Vagina (tissue), 2 donors: ENCODE results near the gene CEMIP2. TPM values are rescaled to one million over a fixed set of nuclear protein-coding genes. Genes with fewer than 3 reads are reported as not detected.

Experiments used
- DNase-seq, 2 donors: peaks; one replicate each; pipeline ENCODE4 v3.0.0-alpha.2; 2017; ENCODE audit errors: extremely low spot score in 2 of 2
- H3K27ac ChIP-seq: fragments of 200-600 bp; sonication (generic); one replicate; pipeline ENCODE4 v1.5.1; 2019
- H3K27me3 ChIP-seq: fragments of 200-600 bp; sonication (generic); one replicate; pipeline ENCODE4 v1.5.1; 2019
- H3K36me3 ChIP-seq, 2 donors: fragments of 200-600 bp; sonication (generic); one replicate each; pipeline ENCODE4 v1.5.1; 2017 to 2019
- H3K4me1 ChIP-seq: fragments of 200-600 bp; sonication (generic); one replicate; pipeline ENCODE4 v1.5.1; 2019
- H3K4me3 ChIP-seq, 2 donors: fragments of 200-600 bp; sonication (generic); 1 replicate in 1 of 2; 2 replicates in 1 of 2; pipeline ENCODE4 v1.5.1; 2016 to 2019
- H3K9me3 ChIP-seq: fragments of 200-600 bp; sonication (generic); one replicate; pipeline ENCODE4 v1.5.1; 2019
- POLR2A ChIP-seq, 2 donors: fragments of 450-650 bp; IDR thresholded peaks; one replicate each; pipeline ENCODE4 v1.6.1; 2017; ENCODE audit warnings: antibody characterized with exemption in 2 of 2, mild to moderate bottlenecking in 2 of 2, moderate library complexity in 2 of 2
- POLR2AphosphoS5 ChIP-seq, 2 donors: sonication (generic); formaldehyde crosslinking; IDR thresholded peaks; one replicate each; pipeline ENCODE4 v1.9.0; 2017; ENCODE audit warnings: antibody characterized with exemption in 2 of 2, mild to moderate bottlenecking in 2 of 2, low read depth in 1 of 2; ENCODE audit not compliant: insufficient read depth in 1 of 2
- intact Hi-C: fragments of 100-400 bp; cut with DNase I; formaldehyde crosslinking; loops from one replicate; pipeline ENCODE4 v1.15.1; 2023
- total RNA-seq: library from RNA; depleted of rRNA; stranded (reverse); fragments of >200 nt; gene quantifications from one replicate; pipeline ENCODE4 v1.2.3, GENCODE V29; 2016
- TF ChIP-seq, protein P1 (sequence below), 3 experiments: fragments of 450-650 bp in 2 of 3; fragments of 200-600 bp in 1 of 3; sonication (generic) in 1 of 3; IDR thresholded peaks; one replicate each; pipeline ENCODE4 v1.5.1; 2017 to 2019; ENCODE audit warnings: antibody characterized with exemption in 3 of 3, mild to moderate bottlenecking in 2 of 3, moderate library complexity in 2 of 3

Gene CEMIP2
- total RNA-seq, 1 donor from 2014 or later, result 46.7 TPM

DNA sequence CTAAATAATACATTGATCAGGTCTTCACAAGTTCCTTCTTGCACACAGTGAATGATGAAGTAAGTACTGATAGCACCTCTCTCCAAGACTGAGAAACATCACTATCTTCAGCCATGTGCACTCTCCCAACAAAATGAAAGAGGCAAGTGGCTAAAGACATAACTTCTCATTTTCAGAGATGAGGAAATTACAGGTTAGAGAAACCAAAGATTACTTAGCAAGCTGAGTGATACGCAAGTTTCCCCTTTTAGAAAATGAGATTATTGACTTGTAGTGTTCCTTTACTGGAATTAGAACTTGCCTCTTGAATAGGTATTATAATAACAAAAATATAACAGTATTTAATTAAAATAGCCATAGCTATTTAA, 21.6 kb downstream of the CEMIP2 start:
- Histone ChIP-seq H3K4me1 (peaks cover 14% of the 10 kb centered on the region), H3K27ac (no peak overlapping the region), H3K36me3 (peaks cover 0 to 6% of the 10 kb centered on the region in 2 donors), H3K9me3 (no peaks in the 10 kb centered on the region), H3K4me3 (no peak overlapping the region), H3K27me3 (no peaks in the 10 kb centered on the region)
- intact Hi-C loops, result loop anchor here (2.0 kb wide), 1 partner anchor 16 kb away; no protein-coding TSS in a partner anchor
- DNase-seq, result no peak
- TF ChIP-seq, protein P1, sequence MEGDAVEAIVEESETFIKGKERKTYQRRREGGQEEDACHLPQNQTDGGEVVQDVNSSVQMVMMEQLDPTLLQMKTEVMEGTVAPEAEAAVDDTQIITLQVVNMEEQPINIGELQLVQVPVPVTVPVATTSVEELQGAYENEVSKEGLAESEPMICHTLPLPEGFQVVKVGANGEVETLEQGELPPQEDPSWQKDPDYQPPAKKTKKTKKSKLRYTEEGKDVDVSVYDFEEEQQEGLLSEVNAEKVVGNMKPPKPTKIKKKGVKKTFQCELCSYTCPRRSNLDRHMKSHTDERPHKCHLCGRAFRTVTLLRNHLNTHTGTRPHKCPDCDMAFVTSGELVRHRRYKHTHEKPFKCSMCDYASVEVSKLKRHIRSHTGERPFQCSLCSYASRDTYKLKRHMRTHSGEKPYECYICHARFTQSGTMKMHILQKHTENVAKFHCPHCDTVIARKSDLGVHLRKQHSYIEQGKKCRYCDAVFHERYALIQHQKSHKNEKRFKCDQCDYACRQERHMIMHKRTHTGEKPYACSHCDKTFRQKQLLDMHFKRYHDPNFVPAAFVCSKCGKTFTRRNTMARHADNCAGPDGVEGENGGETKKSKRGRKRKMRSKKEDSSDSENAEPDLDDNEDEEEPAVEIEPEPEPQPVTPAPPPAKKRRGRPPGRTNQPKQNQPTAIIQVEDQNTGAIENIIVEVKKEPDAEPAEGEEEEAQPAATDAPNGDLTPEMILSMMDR (IDR thresholded peaks at IDR 0.05), result no peak
- no peak for TF ChIP-seq POLR2AphosphoS5 (IDR thresholded peaks at IDR 0.05; ENCODE audit: insufficient read depth in 1 of 2, low read depth in 1 of 2)
- no peak for TF ChIP-seq POLR2A (IDR thresholded peaks at IDR 0.05)

DNA sequence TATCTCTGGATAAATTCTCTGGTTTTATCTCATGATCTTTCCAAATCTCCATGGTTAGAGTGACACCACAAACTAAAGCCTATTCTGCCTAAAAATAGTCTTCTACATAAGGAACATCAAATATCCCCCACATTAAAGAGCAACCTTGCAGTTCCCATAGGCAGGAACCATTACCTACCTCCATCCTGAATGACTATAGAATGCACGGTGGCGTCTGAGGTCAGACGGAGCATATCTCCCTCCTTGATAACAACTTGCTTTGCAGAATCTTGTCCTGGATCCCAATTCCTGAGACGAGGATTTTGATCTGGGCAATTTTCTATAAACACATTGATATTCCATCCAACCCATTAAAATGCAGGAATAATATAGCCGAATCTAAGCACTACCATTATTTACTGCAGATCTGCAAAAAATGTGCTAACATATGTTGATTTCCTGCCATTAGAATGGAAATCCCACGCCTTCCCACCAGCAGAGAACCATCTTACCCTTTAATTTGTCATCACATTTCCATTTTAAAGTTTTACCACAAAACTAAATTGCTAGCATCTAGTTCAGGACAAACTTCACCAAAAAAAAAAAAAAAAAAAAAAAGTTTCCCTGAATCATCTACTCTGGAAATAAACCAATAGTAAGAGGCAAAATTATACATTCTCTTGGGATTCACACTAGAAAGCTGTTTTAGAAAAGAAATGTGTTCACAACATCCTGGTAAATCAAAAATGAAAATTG, 22.1 kb downstream of the CEMIP2 start:
- Histone ChIP-seq H3K27ac (no peak overlapping the region), H3K4me1 (peaks cover 16% of the 10 kb centered on the region), H3K27me3 (no peaks in the 10 kb centered on the region), H3K4me3 (no peak overlapping the region), H3K36me3 (peaks cover 0 to 6% of the 10 kb centered on the region in 2 donors), H3K9me3 (no peaks in the 10 kb centered on the region)
- no peak for TF ChIP-seq POLR2AphosphoS5 (IDR thresholded peaks at IDR 0.05; ENCODE audit: insufficient read depth in 1 of 2, low read depth in 1 of 2)
- intact Hi-C loops, result loop anchor here (2.0 kb wide), 1 partner anchor 17 kb away; no protein-coding TSS in a partner anchor
- no peak for DNase-seq

DNA sequence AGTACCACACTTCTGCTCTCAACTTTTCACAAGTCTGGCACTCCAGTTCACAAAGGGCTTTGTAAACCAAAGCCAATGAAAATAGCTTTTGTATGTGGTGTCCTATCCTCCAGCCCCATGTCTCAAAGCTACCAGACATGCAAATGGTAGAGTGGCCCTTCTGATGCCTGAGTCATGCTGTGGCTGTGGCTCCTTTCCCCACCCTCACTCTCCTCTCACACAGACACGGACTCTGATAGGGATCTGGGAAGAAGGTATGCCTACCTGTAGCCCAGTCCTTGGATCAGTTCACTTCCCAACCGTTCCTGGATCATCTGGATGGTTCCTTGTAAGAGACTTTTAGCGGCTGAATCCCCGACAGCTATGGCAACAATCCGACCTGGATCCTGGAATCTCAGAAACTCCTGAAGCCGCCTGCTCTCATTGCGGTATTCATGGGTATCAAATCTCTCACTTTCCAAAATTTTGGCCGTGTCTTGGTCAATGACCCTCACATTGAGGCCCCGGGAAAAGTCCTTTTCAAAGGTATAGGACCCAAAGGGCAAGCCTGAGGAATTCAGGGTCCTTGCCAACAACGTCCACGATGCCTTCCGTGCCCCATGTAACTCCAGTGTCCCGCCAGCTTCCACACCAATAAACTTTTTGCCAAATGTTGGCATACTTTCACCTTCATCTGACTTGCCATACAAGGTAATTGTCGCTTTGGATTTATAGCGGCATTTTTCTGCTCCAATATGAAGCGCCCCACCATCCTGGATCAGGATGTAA, 23.4 kb downstream of the CEMIP2 start:
- Histone ChIP-seq H3K27ac (no peak overlapping the region), H3K4me1 (peaks cover 16% of the 10 kb centered on the region)

DNA sequence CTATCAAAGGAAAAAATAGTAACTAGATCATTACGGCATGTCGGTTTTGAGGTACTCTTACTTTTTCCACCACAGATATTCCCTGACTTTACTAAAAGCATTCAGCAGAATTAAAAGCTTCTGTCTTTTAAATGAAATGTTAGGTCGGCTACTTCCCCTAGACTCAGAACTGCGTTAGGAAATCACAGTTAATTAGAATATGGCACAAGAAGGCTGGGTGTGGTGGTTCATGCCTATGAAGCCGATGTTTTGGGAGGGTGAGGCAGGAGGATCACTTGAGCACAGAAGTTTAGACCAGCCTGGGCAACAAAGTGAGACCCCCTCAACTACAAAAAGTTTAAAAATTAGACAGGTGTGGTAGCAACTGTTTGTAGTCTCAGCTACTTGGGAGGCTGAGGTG, 24.4 kb downstream of the CEMIP2 start:
- intact Hi-C loops, result no loop called here
- no peaks in the 10 kb centered on the region for H3K36me3 ChIP-seq

More for the DNA sequence above, 23.4 kb downstream of the CEMIP2 start:
- TF ChIP-seq, protein P1 (IDR thresholded peaks at IDR 0.05), result no peak
- TF ChIP-seq POLR2AphosphoS5 (IDR thresholded peaks at IDR 0.05; ENCODE audit: insufficient read depth in 1 of 2, low read depth in 1 of 2) (no peak), POLR2A (IDR thresholded peaks at IDR 0.05) (no peak)
- intact Hi-C loops, result no loop called here
- Histone ChIP-seq H3K36me3 (peaks cover 0 to 6% of the 10 kb centered on the region in 2 donors), H3K4me3 (no peak overlapping the region), H3K27me3 (no peaks in the 10 kb centered on the region), H3K9me3 (no peaks in the 10 kb centered on the region)
- no peak for DNase-seq

DNA sequence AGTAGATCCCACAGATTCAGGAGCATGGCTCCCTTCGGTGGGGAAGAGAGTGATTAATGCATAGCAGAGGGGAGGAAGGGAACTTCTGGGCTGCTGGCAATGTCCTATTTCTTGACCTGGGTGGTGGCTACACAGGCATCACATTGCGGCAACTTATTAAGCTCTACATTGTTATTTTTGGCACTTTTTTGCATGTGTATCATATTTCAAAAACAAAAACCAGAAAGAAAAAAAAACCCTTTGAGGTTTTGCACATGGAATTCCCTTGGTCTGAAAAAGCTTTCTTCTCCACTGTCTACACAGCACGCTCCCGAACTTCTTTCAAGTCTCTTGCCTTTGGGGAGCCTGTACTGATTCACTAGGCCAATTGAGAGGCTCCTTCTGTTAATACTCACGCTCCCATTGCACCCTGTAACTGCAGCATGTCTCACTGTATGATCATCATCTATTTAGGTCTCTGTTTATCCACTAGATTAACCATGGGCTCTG, 25.1 kb downstream of the CEMIP2 start:
- intact Hi-C loops, result no loop called here
- Histone ChIP-seq H3K9me3 (no peaks in the 10 kb centered on the region), H3K27me3 (no peaks in the 10 kb centered on the region), H3K36me3 (no peaks in the 10 kb centered on the region), H3K4me1 (peaks cover 16% of the 10 kb centered on the region), H3K4me3 (no peak overlapping the region), H3K27ac (no peak overlapping the region)
- TF ChIP-seq, protein P1 (IDR thresholded peaks at IDR 0.05), result no peak
- TF ChIP-seq POLR2A (IDR thresholded peaks at IDR 0.05) (no peak), POLR2AphosphoS5 (IDR thresholded peaks at IDR 0.05; ENCODE audit: insufficient read depth in 1 of 2, low read depth in 1 of 2) (no peak)
- DNase-seq, result no peak

More for the DNA sequence above, 24.4 kb downstream of the CEMIP2 start:
- Histone ChIP-seq H3K4me3 (no peak overlapping the region), H3K27ac (no peak overlapping the region), H3K9me3 (no peaks in the 10 kb centered on the region), H3K4me1 (peaks cover 16% of the 10 kb centered on the region), H3K27me3 (no peaks in the 10 kb centered on the region)
- TF ChIP-seq, protein P1 (IDR thresholded peaks at IDR 0.05), result no peak
- TF ChIP-seq POLR2A (IDR thresholded peaks at IDR 0.05), result no peak
- no peak for TF ChIP-seq POLR2AphosphoS5 (IDR thresholded peaks at IDR 0.05; ENCODE audit: insufficient read depth in 1 of 2, low read depth in 1 of 2)
- DNase-seq, result no peak
